Globus pallidus (tissue), 1 donor: ENCODE data around the gene LRRC2.
"Not testable (repeated sequence)": the region's sequence is repeated elsewhere in the genome, so short reads cannot be mapped to it uniquely, and the experiment has no call there.

Source experiments
- DNase-seq: peaks from one replicate; pipeline ENCODE4 v3.0.0-alpha.2; 2015; ENCODE audit warnings: low spot score

The LRRC2 gene

DNA sequence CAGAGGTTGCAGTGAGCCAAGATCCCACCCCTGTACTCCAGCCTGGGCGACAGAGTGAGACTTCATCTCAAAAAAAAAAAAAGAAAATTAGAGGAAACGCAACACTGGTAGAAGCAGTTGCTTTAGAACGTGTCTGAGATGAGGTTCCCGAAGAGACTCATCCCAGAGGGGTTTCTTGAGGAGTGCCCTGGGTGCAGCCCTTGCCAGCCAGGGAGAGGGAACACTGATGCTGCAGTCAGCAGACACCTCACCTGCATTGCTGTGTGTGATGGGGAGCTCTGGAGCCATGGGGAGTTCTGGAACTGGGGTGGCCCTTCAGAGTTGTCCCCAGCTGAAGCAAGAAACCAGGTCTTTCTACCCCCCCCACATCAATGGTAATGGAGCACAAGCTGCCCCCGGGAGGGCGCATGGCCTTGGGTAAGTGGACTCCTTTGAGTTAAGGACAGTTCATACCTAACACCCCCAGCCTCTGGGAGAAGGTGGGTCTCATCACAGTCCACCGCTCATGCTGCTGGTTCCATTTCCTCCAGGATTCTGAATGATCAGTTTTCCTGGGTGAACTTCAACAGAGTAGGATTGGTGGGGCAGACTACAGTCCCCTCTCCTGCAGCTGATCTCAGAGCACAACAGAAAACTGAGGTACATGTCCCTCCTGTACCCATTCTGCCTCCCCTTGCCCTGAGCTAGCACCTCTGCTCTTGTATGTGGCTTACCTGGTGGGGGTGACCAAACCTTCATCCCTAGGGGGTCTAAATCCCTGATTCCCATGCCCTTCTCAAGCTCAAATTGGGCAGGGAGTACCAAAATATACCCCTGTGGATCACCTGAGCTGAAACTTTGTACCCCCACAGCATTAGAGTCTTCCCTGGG, 18.7 kb upstream of the LRRC2 start:
- no peak for DNase-seq

DNA sequence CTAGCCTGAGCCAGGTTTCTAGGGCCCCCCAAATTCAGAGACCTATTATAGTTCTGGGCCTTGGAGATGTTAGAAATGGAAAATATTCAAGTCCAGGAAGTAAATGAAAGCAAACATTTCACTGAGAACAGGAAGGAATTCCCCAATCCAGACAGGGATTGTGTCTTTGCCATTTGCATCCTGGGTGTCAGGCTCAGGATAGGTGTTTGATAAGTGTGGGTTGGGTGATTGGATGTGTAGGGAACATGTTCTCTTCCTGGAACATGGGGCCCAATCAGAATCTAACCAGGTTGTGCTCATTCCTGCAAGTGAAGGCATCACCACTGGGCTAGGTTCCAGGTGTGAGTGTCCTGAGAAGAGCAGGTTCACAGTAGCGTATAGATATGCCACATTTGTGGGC, 14.6 kb upstream of the LRRC2 start:
- DNase-seq = no peak

DNA sequence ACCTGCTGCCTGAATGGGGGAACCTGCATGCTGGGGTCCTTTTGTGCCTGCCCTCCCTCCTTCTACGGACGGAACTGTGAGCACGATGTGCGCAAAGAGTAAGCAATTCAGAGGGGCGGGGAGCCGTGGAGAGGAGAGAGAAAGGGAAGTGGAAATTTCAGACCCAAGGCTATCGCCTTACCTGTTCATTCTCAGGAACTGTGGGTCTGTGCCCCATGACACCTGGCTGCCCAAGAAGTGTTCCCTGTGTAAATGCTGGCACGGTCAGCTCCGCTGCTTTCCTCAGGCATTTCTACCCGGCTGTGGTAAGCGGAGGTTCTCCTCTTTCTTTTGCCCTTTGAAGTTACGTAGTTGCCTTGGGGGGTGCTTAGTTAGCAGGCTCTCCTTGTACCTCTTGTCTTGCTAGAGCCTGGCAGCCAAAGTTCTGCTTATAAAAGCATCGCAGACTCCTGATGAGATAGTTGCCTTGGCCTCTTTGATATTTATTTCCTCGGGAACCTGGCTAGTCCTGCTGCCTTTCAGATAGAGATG, 13.7 kb upstream of the LRRC2 start:
- DNase-seq = no peak

DNA sequence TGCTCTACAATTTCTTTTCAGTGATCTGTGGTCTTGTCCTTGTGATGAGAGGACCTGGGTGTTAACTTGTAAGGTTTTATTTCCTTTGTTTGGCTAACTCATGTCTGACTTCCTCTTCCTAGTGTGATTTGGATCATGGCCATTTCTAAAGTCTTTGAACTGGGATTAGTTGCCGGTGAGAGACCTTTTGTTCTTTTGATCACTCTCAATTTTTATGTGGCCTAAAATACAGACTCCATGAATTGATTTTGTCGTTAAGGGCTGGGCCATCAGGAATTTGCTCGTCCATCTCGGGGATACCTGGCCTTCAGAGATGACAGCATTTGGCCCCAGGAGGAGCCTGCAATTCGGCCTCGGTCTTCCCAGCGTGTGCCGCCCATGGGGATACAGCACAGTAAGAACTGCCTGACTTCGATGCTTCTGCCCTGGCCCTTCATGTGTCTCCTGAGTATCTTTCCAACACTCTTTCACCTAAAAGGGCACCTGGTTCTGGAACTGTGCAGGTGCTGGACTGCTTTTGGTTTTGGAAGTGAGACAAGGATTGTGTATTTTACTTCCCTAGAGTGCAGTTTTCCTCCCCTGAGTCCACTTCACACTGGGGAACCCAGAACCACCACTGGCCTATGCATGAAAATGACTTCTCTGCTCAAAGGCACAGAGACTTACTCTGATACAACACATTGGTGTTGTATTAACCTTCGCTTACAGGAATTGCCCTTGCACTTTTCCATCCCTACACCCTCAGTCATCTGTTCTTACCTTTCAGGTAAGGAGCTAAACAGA, 13.1 kb upstream of the LRRC2 start:
- no peak for DNase-seq

DNA sequence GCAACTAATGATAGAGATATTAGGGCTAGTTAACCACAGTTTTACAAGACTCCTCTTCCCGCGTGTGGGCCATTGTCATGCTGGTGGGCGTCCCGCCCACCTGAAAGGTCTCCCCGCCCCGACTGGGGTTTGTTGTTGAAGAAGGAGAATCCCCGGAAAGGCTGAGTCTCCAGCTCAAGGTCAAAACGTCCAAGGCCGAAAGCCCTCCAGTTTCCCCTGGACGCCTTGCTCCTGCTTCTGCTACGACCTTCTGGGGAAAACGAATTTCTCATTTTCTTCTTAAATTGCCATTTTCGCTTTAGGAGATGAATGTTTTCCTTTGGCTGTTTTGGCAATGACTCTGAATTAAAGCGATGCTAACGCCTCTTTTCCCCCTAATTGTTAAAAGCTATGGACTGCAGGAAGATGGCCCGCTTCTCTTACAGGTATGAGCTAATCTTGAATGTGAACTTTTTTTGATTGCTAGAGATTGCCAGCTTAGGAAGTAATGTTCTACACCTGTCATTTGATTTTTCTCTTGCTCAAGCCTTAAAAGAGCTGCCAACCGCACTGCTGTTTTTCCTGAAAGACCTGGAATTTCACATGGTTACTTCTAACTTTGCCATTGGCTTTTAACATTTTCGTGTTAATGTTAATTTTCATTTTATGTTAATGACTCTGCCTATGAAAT, 11.6 kb upstream of the LRRC2 start:
- DNase-seq = not testable (repeated sequence)

DNA sequence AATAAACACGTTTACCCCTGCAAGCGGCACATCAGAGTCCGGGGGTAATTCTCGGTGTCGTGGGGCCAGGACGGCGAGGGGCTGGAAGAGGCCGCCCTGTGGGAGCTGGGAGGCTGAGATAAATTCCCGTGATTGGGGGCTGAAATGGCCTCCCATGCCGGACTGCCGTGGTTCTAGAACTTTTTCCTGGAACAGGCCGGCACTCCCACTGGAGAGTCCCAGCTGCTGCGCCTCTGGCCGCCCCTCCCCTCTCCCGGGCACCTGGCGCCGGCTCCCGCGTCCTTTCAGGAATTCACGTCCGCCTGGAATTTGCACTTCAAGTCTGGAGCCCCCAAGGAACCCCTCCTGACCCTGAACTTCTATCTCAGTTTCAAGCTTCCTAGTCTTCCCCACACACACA, 10.8 kb upstream of the LRRC2 start:
- DNase-seq = no peak

DNA sequence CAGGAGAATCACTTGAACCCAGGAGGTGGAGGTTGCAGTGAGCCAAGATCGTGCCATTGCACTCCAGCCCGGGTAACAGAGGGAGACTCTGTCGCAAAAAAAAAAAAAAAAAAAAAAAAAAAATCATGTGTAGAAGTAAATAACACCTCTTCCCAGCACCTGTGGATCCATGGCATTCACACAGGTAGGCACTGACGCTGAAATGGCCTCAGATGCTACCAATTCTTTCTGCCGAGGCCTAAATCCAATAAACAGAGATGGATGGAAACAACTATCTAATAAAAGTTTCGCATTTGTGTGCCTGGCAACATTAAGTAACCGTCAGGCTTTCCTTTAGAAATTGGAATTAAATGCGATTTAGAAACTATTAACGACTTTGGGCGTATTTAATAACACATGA, 10.3 kb upstream of the LRRC2 start:
- no peak for DNase-seq

DNA sequence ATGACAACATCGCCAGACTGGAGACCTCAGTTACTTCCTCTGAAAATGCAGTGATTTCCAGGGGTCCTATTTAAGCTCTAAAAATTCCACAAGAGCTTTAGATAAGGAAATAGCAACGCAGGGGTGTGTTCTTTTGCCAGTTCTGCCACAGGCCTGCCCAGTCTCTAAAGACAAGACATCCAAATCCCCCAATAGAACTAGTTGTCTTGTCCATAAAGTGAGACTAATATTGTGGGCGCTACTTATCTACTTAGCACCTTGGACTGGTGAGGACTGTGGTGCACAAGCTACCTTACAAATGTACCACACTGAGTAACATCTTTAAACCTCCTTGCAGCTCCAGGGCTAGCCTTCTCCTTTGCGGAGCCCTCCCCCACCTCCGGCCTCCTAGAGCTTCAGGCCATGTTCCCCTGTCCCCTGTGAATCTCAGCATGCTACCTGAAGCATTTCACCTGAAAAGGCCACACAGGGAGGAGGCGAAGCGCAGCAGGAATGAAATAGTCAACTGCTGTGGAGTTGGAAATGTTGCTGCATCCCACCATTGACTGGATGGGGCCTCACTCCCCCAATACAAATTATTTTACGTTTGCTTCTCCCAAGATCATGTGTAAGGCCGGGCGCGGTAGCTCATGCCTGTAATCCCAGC, 9.6 kb upstream of the LRRC2 start:
- DNase-seq = no peak

DNA sequence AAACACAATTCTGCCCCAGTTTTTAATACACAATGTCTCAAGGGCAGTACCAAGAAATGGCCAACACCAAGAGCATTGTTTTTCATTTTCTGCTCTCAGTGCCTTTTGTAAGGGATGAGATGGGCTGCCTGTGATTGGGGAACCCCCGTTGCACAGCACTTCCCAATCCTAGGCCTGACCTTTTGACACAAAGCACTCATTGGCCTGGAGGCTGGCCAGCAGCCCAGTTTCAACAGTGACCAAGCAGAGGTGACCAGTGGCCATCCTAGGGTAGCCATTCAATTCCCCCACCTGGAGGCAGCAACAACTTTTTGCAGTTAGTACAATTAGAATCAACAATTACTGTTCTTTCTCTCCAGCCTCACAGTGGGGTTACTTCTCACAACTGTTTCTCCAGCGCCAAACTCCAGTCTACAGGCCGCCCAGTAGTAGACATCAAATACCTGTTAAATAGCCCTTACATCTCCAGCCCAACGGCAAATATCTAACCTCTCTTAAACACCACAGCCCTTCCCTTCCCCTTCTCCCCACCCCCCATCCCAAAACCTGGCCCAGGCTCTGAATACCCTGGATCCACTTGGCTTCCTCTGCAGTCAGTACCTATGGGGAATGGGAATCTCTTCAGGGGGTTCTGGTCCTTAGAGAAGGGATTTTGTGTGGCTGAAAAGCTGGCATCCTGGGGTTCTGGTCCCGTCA, 8.9 kb upstream of the LRRC2 start:
- no peak for DNase-seq

DNA sequence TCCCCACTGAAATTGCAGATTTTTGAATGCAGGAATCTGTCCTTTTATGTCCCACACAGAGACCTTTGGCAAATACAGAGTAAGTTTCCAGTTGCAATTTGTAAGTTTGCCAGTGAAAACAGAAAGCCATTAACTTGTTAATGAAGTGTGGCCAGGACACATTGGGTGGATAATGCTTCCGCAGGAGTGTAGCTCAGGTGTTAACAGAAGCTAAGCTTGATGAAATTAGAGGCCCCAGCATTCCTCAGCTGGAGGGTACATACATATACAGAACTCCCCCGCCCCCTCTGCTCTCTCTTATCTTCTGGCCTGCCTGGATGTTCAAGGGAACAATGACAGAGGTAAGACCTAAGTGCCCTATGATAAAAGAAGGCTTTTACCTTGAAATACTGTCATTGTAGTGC, 8.1 kb upstream of the LRRC2 start:
- no peak for DNase-seq

DNA sequence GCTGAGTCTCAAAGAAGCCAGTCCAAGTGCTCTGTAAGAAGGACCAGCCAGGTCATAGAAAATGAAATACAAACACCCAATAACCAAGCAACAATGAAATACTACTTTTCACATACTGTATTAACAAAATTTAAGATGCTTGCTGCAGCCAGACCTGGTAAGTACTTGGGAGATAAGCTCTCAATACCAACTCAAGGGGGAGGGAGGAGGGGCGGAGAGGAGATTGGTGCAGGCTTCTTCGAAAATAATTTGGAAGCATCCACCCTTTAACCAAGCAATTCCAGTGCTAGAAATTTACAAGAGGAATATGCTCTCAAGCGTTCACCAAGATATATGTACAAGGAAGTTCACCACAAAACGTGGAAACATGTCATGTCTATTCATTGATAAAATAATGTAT, 7.6 kb upstream of the LRRC2 start:
- no peak for DNase-seq

DNA sequence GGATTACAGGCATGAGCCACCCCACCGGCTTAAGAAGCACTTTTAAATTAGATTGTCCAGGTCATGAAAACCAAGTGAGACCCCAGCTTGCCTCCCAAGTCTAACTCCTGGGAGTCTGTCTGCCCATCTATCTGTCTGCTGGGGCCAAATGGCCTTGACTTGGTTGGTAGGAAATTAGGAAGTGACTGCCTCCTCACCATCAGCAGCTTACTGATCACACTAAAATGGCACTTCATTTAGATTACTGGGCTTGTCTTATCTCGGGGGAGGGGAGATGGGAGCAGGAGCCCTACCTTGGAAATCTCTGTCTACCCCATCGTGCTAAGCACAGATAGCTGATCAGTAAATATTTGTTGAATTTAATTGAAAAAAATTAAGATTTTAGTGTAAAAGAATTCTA, 5.6 kb upstream of the LRRC2 start:
- no peak for DNase-seq

DNA sequence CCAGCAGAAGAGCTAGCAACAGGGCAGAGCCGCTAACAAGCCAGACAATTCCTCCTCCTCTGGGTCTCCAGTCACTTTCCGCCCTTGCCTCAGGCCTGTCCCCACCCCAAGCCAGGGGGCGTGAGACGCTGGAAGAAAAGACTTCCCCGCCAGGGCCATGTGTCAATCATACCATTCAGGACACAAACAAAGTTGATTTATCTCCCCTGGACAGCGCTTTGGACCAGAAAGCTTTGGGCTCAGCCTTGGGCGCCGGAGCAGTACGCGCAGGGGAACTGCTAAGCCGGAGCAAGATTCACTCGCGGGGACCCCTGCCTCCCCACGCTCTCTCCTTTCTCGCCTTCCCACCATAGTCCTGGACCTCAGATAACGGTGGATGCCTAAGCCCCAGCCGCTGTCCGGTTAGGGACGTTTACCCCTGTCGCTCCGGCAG, 479 bp downstream of the LRRC2 start:
- no peak for DNase-seq

DNA sequence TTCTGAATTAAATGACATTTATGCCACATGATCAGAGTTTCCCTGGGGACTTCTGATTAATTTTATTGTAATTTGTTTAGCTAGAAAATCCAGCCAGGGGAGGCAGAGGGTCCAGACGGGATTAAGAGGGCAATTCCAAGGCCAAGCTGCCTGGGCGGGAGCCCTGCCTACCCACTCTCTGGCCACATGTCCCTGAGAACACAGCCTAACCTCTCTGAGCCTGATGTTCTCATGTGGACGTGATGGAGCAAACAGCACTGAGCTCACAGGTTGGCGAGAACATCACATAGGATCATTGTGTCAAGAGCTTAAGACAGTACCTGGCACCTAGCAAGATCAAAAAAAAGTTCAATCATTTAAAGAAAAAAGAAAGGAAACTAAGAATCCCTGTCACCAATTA, 1.0 kb downstream of the LRRC2 start:
- DNase-seq = no peak

DNA sequence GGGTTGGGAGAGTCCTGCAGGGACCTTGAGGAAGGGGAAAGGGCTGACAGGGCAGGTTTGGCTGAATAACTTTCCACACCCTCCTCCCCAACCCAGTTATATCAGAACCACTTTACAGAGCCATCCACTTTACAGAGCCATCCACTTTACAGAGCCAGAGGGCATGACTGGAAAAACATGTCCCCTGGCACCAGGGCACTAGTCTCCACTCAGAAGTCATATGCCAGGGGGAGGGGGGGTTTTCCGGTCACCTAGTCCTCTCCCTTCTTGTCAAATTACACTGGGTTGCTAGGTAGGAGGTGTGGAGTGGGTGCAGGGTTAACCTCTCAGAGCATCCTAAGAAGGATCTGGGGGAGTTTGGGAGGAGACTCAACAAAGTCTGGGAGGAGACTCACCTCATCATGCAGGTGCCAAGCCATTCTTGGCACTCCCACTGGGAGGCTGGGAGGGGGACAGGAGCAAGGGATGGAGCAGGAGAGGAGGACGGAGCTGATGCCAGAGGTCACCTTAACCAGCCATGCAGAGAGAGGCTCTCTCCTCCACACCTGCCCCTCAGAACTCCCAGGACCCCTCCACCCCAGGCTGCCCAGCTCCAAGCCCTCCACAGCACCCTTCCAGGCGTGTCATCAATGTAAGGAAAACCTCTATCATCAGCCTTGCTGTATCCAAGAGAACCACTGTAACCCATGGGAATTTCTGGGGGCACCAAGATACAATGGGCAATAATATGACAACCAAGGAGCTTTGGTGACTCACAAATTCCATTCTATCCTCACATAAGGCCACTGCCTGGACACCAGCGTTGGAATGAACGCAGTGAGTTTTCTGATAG, 1.7 kb downstream of the LRRC2 start:
- no peak for DNase-seq

DNA sequence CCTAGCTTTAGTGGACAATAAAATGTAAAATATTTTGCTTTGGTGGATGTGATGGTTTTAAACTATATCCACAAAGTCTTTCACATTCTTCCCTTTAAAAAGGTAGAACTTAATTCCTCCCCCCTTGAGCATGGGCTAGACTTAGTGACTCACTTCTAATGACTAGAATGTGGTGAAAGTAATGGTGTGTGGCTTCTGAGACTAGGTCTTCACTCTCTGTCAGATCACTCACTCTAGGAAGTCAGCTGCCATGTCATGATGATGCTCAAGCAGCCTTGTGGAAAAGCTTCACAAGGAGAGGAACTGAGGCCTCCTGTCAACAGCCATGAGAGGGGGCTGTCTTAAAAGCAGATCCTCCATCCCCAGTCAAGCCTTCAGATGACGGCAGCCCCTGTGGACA, 4.2 kb downstream of the LRRC2 start:
- DNase-seq = no peak

DNA sequence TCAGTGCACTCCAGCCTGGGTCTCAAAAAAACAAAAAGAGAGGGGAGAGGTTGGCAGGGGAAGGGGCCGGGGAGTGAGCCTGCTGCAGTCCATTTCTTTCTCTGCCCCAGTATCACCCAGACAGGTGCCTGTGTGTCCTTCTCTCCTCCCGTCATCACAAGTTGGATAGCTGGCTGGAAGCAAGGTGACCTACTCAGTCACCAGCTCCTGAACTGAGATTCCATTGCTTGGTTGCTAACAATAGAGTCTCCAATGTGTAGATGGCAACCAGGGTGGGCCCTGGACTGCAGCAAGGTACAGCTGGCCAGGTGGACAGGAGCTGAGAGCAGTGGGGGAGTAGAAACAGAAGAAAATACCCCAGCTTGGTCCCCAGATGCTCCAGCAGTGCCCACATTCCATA, 4.6 kb downstream of the LRRC2 start:
- DNase-seq = no peak

DNA sequence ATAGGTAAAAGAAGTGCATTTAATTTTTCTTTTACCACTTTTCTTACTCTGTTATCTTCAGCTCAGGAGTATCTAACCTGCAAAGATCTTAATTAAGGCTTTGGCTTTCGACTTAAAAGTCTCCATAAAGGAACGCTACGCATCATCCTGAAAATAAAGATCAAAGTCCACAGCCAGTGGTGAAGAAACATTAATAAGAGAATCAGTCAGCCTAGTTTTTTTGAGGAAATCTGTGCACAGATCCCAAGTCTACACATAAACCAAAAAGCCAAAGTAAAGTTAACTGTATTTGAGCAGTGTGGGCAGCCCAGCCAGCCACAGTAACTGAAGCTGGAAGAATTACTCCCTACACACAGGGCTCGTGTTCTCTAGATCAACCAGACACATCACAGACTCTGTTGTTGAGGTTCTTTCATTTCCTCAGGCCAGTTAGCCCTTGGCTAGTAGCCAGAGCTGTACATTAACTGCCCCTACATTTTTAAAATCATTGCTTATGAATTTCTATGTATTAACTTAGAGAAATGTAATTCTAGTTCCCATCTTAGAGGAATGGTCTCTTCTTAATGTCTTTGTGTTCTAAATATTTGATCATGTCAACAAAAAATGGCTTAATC, 6.9 kb downstream of the LRRC2 start:
- no peak for DNase-seq

DNA sequence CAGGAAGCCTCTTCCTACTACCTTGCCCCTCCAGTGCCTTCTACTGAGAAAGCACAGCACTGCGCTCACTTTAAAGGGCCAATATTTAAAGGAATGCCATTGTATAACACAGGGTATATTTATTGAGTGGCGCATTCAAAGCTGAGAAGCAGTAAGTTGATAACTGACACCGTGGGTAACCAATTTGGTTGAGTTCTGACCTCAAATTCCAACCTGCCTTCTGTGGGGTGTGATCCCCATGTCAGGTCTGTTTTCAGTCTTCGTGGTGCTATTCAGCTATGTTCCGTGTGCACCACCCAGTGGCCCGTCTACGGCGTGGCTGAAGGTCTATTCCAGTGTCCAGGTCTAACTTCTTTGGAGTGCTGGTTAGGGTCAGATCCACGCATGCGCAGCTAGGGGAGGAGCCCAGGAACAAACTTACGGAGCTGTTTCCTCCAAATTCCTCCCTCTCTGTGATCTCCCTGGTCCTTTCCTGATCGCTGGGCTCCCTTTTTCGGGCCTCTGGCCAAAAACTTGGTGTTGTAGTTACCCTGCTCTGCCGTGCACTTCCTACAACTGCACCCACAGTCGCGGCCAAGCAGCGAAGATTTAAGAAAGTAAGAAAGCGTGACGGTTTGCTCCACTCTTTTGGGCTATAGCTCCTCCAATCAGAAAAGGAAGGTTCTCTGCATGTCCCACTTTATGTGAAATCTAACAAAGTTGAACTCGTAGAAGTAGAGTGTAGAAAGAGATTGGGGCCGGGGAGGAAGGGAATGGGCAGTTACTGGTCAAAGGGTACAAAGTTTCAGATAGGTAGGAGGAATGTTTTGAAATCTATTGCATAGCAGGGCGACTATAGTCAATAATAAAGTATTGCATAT, 7.7 kb downstream of the LRRC2 start:
- peak; percentile 68 for DNase-seq
